ENCODE measurements around the gene GRAMD1C.

DNA sequence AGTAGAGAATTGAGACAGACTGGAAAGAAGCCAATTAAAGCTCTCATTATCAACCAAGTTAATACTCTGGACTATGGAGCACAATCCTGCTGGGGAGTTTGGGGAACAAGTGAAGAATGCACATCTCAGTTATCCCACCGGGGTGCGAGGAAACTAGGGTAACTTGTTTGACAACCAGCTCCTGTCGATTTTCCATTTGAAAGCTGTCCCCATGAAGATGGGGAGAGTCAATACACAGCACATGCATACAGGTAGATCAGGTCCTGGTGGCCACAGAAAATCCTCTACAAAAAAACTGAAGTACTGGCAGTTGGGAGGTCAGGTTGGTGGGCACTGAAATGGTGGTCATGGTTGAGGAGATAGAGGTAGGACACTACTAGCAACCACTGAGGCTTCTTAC lies 25.7 kb upstream of the GRAMD1C start:
- TF ChIP-seq, protein P1, sequence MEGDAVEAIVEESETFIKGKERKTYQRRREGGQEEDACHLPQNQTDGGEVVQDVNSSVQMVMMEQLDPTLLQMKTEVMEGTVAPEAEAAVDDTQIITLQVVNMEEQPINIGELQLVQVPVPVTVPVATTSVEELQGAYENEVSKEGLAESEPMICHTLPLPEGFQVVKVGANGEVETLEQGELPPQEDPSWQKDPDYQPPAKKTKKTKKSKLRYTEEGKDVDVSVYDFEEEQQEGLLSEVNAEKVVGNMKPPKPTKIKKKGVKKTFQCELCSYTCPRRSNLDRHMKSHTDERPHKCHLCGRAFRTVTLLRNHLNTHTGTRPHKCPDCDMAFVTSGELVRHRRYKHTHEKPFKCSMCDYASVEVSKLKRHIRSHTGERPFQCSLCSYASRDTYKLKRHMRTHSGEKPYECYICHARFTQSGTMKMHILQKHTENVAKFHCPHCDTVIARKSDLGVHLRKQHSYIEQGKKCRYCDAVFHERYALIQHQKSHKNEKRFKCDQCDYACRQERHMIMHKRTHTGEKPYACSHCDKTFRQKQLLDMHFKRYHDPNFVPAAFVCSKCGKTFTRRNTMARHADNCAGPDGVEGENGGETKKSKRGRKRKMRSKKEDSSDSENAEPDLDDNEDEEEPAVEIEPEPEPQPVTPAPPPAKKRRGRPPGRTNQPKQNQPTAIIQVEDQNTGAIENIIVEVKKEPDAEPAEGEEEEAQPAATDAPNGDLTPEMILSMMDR (IDR thresholded peaks at IDR 0.05) = no peak
- TF ChIP-seq RAD21 (IDR thresholded peaks at IDR 0.05; ENCODE audit: low read length) (no peak), EZH2phosphoT487 (IDR thresholded peaks at IDR 0.05; ENCODE audit: borderline replicate concordance, low read depth) (no peak), RCOR1 (IDR thresholded peaks at IDR 0.05; ENCODE audit: low read length) (no peak)
- TF ChIP-seq, protein P2, sequence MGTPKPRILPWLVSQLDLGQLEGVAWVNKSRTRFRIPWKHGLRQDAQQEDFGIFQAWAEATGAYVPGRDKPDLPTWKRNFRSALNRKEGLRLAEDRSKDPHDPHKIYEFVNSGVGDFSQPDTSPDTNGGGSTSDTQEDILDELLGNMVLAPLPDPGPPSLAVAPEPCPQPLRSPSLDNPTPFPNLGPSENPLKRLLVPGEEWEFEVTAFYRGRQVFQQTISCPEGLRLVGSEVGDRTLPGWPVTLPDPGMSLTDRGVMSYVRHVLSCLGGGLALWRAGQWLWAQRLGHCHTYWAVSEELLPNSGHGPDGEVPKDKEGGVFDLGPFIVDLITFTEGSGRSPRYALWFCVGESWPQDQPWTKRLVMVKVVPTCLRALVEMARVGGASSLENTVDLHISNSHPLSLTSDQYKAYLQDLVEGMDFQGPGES (IDR thresholded peaks at IDR 0.05; ENCODE audit: low read depth, low read length) = no peak

All from SK-N-SH (cell line).